Activated T-cell treated with anti-CD3 and anti-CD28 coated beads for 1 hour (primary cell): ENCODE measurements around the gene CHCHD6.

ENCODE experiments used
- DNase-seq: peaks from one replicate; pipeline ENCODE4 v3.0.0-alpha.2; 2020; ENCODE audit warnings: low read depth

CHCHD6 gene

DNA sequence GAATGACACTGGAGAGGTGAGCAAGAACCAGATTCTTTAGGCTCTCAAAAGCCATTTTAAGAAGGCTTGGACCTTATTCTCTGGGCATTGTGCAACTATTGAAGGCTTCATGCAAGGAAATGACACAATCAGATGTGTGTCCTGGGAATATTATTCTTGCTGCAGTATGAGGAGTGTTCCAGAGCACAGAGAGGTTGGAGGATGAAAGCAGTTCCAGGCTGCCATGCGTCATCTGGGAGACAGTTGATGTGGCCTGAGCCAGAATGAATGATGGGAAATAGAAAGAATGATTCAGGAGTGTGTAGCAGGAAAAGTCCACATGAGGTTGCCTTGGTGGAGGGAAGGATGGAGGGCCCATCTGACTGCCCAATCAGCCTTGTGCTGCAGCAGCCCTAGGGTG lies 123.1 kb downstream of the CHCHD6 start:
- DNase-seq, result no peak

DNA sequence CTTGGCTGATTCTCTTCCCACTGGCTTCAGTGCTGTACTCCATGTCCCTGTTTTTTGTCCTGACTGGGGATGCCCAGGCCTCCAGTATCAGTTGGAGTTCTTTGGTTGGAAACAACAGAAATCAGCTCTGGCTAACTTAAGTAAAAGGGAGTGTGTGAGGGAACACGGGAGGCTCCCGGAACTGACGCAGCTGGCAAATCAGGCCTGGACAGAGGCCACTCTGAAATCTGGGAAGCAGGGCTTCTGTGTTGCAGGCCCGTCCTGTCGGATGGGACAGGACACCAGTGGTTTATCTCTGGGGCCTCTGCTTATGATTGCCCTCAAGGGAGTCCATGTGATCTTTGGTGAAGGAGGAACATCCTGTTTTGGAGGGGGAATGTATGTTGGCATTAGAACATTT lies 124.3 kb downstream of the CHCHD6 start:
- no peak for DNase-seq

DNA sequence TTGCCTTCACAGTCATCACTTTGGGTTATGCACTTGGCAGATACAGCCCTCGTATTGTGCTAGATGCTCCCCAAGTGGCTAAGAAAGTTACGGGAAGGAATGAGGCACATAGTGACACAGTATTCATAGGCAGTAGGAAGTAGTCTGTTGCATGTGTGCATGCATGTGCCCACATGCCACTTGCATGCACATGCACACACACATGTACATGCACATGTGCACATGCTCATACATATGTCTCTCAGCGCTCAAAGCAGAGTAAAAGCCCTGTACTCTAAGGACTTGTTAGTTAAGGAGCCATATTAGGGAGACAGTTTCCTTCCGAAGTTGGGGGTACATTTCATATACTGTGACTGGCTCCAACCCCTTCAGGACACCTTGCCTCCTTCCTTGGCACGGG lies 128.9 kb downstream of the CHCHD6 start:
- DNase-seq, result no peak

DNA sequence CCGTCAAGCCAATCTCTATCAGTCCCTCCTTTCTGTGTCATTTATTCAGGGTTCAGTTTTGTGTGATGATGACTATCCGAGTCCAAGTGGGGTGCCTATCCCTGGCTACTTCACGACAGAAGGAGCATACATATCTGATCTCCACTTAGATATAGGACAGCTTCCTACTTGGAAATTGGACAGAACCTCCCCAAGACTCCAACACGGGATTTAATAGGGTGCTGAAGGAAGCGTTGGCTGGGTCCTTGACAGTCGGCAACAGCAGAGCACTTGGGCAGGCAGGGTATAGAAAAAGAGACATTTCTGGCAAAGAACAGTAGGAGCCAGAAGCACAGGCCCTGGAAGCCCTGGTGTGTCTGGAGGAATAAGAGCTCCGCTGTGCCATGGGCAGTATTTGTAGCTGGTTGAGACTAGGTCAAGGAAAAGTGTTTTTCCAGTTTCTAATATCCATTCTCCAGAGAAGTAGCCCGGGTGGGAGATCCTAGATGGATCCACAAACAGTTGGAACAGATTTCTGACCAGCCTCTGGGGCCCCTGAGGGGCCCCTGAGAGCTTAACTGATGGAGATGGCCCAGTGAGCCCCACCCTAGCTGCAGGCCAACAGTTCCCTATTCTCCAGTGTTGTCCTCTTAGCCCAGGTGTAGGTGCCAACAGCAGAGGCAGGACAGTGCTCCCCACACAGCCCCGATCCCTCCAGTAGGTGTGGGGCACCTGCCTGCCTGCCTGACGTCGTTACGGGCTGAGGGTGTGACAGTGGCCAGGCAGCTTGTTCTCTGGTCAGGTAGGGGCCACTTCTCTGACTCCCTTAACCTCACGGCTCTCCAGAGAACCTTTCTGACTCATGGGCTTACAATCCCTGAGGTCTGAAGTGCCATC lies 130.8 kb downstream of the CHCHD6 start:
- no peak for DNase-seq

DNA sequence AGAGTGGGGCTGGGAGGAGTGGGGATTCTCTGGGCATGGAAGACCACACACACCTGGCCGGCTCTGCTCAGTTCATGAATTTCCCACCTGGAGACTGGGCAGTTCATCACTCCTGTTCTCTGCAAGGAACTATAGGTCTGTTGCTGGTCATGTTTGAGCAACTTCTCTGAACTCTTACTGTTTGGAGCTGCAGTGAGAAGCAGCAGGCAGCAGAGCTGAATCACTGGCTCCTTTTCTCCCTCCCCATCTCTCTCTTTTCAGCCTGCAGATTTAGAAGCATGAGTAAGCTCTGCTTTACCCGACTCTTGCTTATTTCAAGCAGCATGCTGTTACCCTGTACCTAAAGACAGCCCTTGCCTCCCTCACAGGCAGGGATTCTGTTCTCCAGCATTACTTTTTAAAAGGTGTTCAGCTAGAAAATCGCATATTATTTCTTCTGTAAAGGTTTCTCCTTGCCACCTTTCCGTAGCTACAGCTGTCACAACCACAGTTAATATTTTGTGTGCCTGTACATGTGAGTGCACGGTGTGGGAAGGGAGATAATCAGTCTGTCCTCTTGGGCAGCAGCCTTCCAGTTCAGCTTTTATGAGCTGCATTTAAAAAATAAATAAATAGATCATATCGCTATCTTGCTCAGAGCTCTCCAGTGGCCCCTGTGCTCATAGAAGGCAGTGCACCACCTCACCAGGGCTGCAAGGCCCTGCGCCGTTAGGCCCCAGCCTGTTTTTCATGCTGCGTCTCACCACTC lies 131.6 kb downstream of the CHCHD6 start:
- no peak for DNase-seq

DNA sequence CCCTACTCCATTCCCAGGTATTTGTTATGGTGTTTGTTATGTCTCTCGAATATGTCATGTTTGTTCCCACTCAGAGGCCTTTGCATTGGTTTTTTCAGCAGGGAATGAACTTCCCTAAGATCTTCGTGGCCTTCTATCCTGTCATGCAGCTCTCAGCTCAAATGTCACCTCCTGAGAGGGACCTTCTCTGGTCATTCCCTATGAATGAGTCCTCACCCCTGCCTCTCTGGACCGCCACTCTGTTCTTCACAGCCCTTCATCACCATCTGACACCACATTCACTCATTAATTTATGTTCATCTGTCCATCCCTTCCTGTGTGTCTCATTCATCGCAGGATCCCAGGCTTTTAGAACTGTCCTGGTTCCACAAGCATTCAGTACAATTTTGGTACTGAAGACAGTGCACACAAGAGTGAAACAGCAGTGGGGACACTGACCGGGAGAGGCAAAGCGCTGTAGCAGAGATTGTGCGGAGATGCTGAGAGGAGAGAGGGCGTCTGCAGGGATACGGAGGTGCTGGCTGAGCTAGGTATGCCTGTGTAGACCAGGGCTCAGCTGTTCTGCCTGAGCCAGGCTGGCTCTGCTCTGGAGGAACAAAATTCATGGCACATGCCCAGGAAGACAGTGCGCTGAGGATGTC lies 132.3 kb downstream of the CHCHD6 start:
- no peak for DNase-seq

DNA sequence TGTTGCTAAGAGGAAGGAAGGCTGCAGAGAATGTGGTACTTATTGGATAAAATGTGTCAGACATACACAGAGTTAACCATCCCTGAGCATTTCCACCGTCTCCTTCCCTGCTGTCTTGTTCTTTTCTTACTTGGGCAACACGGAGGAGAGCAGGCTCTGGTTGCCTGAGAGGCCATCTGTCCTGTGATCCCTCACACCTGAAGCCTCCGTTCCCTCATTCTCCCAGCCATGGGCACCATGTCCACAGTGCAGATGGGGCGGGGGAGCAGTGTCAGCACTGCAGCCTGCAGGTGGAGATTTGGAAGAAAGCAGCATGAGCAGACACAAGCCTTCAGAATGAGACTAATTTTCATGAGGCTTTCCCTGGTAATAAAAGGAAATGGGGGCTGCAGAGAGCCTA lies 133.7 kb downstream of the CHCHD6 start:
- DNase-seq, result no peak

DNA sequence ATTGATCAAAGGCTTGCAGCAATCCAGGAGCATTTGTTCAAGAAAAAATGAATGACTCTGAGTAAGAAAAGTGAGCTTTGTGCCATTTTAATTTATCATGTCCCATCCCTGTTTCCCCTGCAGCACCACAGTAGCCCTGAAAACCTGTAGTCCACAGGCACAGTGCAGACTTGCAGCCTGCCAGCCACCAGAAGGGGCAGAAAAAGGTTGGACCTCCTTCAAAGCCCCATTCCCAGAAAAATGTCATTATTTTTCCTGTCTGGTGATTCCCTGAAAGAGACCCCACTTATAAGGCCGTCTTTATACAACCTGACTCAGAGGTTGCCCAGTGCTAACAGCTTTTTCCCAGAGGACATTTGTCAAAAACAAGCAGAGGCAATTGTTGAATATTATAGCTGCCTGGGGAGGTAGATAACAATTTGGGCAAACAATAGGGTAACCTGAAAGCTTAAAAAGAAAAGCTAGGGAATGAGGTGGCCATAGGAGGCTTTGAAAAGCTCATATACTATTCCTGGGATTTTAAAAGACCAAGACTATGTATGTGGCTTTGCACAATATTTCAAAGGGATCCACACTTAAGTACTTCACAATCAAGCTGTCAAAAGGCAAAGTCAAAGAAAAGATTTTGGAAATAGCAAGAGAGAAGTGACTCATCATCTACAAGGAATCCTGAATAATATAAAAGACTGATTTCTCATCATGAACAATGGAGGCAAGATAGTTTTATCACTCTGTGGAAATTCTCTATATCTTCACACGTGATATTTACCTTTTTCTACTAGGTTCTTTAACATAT lies 142.1 kb downstream of the CHCHD6 start:
- DNase-seq, result no peak

DNA sequence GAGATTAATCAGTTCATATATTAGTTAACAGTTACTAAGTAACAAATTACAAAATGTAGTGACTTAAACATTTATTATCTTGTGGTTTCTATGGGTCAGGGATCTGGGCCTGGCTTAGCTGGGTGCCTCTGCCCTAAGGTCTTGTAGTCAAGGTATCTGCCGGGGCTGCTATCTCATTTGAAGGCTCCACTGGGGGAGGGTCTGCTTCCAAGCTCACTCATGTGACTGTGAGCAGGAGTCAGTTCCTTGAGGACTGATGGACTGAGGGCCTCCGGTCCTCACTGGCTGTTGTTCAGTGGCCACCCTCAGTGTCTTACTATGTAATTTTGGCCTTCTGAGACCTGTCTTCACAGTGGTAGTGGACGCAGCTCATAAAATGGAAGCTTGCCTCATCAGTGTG lies 143.0 kb downstream of the CHCHD6 start:
- DNase-seq, result no peak

DNA sequence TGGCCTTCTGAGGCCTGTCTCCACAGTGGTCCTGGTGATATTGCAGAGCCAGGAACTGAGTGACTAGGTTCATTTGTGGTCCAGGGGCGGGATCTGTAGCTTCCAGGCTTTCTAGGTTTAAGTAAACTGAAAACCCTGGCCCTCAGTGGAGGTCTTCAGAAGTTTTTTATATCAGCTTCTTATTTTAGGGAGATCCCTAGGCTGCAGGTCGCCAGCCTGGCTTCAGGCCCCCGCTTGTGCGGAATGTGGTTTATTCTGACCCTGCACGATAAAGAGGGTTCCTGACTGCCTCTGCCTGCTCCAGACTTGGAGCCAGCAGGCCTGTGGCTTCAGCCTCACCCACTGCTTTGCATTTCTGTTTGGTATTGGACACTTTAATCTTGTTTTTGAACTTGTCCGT lies 145.0 kb downstream of the CHCHD6 start:
- DNase-seq, result no peak

DNA sequence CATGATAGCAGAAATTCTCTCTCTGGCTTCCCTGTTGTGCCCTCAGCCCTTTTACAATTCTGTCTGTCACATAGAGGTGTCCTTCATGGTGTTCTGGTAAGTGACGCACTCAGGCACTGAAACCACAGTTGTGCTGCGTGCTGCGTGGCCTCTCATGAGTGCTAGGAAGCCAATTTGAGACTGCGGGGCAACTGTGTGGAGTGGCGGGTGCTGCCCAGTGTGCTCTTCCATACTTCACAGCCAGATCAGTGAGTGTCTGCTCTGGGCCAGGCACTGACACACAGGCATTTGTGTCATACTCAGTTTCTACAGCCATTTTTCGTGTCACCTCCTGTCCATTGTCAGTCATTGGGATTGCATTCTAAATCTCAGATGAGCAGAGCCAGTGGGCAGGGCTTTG lies 145.7 kb downstream of the CHCHD6 start:
- no peak for DNase-seq

DNA sequence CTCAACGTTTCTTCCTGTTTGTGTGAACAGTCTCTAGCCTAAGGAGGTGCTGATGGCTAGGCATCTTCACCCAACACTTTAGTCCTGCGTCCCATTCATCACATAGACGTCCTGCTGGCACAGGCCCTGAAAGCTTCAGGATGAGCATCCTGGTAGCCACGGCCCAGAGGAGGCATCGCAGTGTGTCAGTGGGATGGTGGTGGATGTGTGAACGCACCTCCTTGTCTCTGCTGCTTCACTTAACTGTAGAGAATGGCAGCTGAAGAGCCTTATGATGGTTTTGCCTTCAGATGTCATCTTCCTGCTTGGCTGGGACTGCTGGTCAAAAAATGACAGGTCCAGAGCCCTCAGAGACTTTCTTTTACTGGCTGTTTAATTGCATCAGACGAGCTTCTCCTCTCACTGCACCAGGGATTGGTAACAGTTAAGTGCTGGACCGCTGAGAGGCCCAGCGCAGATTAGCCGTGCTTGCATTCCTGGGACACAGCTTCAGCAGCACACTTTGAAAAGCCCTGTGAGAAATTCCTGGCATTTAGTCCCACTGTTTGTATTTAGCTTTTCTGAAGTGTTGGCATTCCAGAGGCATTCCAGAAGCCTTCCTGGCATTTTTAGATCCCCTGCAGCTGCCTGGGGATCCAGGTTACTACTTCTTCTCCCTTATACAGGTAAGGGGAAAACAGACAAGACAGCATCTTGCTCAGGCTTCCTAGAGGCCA lies 146.5 kb downstream of the CHCHD6 start:
- DNase-seq, result no peak

DNA sequence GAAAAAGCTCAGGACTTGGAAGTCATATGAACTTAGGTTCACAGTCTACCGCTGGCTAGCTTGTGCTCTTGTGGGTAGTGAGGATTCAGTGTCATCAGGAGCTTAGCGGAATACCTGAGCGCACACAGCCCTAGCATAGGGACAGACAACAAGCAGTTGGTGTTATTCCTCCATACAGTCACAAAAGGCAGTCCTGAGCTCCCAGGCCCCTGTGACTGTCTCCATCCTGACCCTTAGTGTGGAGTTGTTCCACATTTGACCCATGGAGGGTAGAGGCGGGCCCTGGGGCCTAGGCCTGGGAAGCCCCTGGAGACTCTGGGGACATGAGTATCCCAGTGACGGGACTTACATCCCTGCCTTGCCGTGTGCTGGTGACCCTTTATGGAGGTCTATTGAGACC lies 147.3 kb downstream of the CHCHD6 start:
- no peak for DNase-seq

DNA sequence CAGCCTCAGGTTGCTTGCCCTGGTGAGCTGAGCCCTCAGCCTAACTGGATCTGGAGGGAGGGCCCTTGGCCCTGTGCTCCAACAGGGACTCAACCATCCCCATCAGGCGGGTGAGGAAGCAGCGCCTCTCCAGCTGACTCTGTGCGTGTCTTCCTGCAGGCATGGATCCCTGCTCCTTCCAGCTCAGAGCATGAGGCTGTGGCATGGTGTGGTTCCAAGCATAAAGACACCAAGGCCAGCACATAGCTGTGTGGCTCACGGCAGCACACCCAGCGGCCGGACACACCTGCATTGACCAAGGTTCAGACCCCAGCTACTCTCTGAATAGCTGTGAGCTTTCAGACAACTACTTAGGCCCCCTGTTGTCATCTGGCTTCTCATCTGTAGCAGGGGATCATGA lies 147.9 kb downstream of the CHCHD6 start:
- DNase-seq, result no peak

DNA sequence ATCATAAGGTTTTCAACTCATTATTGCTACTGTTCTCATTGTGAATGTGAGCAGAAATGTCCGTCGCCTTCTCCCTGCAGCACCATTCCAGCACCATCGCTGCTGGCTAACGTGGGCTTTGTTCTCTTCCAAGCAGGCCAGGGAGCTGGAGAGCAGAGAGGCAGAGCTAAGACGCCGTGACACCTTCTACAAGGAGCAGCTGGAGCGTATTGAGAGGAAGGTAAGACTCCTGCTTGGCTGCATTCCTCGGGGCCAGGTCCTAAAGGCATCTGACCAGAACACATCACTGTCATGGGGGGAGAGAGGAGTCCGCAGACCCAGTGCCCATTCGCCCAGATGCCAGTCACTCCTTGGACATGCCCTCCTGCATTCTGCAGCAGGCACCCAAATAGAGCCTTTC lies 148.5 kb downstream of the CHCHD6 start:
- no peak for DNase-seq

DNA sequence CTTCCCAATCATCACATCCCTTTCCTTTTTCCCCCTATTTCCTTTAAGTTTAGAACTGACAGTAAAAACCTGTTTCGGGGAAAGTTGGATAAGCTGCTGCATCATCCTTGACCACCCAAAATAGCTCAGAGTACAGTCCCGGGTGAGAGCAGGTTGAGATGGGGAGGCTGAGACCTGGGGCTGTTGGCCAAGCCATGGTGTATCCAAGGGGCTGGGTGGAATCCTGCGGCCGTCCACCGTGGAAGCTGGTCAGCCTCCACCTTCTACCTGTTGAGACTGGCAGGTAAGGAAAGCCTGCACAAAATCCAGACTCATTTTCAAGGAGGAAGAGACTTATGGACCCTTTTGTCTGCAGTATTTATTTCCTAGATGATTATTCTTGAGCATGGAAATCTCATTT lies 150.6 kb downstream of the CHCHD6 start:
- DNase-seq, result no peak

DNA sequence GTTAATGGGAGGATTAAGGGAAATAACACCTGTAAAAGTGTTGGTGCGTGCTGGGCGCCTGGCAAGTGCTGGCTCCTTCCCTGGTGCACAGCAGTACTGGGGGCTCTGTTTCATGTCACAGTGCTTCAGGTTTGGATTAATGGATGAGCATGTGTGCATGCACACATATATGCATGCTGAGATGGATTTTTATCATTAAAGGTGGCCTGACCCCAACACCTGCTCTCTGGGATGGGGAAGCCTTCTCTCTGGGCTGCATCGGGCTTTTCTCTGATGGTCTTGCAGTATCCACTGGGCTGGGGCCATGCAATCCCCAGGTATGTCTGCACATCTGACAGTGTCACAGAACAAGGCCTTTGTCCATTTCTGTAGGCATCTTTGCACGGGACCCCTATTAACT lies 151.3 kb downstream of the CHCHD6 start:
- DNase-seq, result no peak

DNA sequence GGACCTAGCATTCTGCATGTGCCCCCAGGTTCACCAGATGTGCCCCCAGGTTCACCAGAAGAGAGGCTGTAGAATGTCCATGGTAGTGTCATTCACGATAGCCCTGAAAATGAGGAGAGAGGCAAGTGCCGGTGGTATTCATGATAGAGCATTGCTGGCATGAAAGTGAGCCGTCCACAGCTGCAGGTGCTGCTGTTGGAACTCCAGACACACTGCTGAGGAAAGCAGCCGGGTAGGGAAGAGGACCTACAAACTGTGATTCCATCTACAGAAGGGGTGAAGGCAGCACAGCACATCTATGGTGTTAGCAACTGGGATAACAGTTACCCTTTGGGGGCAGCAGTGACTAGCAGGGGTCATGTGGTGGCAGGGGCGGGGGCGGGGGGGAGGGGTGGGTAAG lies 153.9 kb downstream of the CHCHD6 start:
- DNase-seq, result no peak

DNA sequence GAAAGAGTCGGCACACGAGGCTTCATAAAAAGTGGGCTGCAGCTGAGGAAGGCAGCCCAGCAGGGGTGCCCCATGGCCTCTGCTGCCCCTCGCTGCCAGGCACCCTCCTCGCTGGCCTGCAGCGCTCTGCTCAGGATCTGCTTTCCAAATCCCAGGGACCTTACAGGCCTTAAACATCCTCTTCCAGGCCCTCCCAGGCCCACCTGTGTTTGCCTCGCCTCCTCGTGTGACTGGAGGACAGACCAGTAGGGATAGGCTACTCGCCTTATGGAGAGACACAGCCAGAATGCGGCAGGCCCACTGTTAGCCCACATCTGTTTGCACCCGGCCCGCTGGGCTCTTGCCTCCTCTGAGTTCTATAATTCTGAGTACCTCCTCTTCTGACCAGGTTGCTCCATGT lies 154.4 kb downstream of the CHCHD6 start:
- DNase-seq, result no peak

DNA sequence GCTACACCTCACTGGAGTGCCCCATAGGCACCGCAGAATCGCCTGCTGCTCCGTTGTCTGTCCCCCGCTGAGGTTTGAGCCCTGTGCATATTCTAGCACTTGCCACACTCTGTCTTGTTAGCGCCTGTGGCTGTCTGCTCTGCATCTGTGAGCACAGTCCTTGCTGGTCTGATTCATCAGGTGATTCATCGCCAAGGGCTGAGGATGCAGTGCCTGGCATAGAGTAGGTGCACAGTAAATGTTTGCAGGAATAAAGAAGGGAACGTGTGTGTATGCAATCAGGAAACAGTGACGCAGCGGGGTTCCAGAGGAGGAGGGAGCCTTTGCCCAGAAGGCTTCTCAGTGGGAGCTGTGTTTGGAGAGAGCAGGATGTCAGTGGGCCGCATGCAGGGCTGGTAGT lies 154.8 kb downstream of the CHCHD6 start:
- DNase-seq, result no peak

DNA sequence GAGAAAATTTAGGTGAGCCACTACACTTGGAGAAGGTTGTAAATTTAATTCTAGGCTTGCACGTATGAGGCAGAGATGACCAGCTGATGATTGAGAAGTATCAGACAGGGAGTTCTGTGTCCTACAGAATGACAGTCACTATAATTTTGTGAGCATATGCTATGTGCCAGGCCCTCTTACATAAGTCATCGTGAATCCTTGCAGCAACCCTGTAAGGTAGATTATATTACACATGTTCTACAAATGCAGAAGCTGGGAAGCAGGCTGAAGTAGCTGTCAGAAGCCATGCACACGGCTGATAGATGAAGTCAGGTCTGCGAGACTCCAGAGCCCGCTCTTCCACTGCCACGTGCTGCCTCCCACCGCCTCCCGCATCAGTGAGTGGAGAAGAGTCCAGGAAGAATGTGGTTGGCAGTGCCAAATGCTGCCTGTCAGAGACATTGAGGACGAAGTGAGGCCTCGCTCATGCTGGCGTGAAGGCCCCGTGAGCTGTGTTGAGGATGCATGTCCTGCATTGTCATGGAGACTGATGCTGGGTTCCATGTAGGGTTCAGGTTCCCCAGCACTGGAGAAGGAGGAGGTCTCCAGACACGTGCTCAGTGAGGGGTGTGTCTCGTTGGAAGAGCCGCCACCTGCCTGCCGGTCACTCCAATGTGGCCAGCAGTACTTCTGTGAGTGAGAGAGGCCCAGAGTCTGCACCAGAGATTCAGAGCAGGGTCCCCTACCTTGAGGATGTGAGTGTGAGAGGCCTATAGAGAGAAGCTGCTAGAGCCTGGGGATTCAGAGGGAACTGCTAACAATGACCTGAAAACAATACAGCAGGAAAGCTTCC lies 155.6 kb downstream of the CHCHD6 start:
- no peak for DNase-seq
